H54 (cell line): ENCODE results near the gene SOX5.

ENCODE experiments used
- DNase-seq: peaks from one replicate; pipeline ENCODE4 v3.0.0; 2011; ENCODE audit warnings: low spot score, mixed read lengths; ENCODE audit not compliant: insufficient read length
- FAIRE-seq: peaks from 3 replicates; lab custom pipeline; 2011; peaks lifted over from hg19 to GRCh38; lab: Jason Lieb, UNC
- POLR2A ChIP-seq: IDR thresholded peaks from 2 replicates; pipeline ENCODE4 v1.6.1; 2011; ENCODE audit warnings: low read depth, mild to moderate bottlenecking, low read length

SOX5 gene

DNA sequence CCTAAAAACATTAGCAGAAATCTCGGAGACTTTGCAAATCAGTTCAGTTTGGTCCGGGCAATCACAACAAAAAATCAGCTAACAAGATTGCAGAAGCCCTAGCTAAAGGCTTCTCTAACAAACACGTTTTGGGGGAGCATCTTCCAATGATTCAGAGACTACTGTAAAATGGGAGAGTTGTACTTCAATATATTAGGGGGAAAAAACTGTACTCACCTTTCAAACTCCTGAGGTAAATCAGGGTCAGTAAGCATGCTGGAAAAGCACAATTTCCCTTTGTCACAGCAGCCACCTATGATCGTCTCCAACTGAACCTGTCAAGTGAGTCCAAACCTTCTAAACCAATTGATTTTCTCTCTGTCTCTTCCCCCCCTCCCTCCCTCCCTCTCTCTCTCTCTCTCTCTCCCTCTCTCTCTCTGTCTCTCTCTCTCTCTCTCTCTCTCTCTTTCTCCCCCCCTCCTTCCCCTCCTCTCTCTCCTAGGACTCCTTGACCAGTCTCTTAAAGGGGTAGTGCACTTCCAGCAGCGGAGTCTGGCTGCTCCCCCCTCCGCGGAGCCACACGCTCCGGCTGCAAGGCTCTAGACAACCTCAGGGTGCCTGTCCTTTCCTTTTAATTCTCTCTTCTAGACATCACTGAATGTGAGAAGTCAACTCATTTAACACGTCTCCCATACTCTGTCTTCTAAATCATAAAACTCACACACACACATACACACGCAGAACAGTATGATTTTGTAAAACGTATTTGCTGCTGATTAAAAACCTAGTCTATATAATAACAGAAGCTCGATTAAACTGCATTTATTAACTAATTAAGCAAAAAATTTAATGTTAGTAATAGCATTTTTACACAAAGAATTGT, at the start of gene SOX5:
Gene SOX5, minus strand, starts transcription at position 323 of the 862 bp plus-strand sequence. Its CDS starts 69 bp downstream, at position 254.
- TF ChIP-seq POLR2A, result no peak
- FAIRE-seq (no peak), DNase-seq (no peak)

DNA sequence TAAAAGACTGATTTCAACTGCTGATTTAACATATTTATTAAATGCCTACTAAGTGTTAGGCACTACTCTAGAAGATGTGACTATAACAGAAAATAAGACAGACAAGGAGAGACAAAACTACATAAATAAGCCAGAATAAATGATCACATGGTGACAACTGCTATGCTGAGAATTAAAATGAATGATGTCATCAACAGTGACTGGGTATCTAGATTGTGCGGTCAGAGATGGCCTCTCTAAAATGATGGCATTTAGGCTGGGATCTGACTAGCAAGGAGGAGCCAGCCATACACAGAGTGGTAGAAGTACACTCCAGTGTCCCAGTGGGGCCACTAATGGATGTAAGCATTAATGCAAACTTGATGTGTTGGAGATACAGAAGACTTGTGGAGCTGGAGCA, 37.6 kb upstream of the SOX5 start:
- no peak for TF ChIP-seq POLR2A
- DNase-seq (no peak), FAIRE-seq (no peak)

DNA sequence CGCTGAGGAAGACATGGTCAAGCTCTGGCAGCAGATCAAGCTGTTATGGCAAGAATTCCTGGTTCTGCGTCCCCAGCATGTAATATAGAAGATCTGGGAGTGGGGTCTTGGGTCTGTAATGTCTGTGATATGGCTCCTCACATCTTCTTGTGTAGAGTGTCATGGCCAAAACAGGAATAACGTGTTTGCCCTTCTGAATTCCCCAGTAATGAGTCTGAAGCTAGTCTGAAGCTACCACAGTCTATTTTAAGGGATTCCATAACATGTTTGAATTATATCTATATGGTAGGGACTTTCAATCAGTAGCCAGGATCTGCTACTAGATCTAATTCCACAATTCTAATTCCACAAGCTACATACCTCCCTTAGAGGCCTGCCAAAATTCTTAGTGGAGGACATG, 31.4 kb upstream of the SOX5 start:
- no peak for TF ChIP-seq POLR2A
- DNase-seq, result no peak
- FAIRE-seq, result no peak

DNA sequence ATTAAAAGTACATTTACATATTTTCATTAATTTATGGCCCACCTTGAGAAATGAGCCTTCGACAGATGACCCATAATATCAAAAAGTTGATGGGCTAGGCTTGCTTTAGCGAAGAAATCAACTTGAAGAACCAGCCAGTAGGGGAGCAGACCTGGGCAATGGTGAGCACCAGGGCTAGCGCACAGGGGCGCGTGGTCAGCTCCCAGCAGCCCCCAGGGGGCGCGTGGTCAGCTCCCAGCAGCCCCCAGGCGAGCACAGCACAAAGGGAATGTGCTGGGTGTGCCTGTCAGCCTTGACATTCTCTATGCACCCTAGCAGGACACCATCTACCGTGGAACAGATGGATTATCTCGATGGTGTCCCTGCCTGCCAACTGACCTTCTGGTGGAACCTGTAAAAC, 15.3 kb upstream of the SOX5 start:
- no peak for TF ChIP-seq POLR2A
- DNase-seq (no peak), FAIRE-seq (no peak)

DNA sequence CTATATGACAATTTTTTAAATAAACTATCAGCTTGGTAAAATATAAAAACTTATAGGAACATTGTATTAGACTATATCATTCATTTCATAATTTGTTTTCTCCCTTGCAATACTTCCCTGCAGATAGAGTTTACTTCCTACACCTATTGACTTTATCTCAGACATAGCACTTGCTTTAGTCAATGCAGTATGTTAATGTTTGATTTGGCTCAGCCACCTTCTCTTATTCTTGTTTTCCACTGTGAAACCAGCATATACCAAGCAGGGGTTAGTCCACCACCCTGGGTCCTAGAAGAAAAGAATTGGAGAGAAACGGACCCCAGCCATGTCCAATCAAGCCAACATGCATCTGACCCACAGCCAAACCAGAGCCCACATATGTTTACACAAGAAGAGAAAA, 10.4 kb upstream of the SOX5 start:
- no peak for TF ChIP-seq POLR2A
- no peak for DNase-seq
- no peak for FAIRE-seq

DNA sequence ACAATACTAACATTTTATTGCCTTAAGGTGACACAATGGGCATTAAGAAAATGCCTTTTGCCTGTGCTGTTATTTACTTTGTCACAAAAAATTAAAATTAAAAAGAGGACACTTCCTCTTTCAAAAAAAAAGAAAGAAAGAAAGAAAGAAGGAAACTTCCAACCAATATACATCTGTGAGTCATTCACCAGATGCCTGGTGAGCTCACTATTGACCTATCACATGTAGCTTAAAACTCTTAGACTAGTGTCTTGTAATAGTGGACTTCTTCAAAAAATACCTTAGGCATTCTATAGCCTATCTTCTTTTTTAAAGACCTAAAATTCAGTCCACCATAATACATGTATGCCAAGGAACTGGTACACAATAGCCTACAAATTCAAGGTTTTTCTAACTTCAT, 4.9 kb upstream of the SOX5 start:
- no peak for TF ChIP-seq POLR2A
- no peak for FAIRE-seq
- no peak for DNase-seq

DNA sequence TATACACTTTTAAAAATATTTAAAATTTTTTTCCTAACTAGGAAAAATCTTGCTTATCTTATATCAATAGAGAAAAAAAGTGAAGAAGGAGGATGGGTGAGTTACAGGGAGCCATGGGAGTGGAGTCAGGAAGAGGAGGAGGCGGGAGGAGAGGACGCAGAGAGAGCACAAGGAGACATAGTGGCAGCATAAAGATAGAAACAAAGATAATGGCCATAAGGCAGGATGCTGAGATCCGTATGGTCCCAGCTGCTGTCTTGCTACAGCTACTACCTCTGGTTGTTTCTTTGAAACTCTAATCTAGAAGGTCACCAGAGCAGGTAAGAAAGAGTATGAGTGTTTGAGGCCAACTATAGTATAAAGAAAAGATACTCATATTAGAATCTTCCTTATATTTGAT, 2.6 kb upstream of the SOX5 start:
- DNase-seq (no peak), FAIRE-seq (no peak)
- no peak for TF ChIP-seq POLR2A

DNA sequence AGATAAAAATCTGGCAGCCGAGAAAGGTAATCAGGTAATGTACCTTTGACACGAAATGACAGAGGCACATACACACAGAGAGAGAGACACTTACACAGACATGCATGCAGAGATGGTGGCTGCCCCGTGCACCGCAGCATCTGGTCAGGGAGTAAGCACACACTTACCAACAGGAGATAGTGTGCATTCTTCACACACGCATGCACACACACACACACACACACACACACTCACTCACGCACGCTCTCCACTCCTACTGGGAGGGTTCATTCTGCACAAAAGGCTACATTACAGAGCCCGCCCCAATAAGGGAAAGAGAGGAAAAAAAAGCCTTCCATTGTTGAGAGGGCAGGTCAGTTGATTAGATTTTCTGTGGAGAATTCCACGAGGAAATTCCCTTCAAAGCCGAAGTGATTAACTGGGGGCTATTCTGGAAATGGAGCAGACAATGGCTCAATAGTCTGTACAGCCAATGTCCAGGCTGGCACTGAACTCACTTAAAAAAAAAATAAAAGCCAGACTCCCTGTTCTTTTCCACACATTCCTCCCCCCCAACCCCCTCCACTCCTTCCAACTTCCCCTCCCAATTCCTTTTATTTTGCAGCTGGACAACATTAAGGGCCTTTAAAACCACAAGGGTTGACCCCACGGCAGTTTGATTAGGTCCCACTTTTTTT, 1.4 kb upstream of the SOX5 start:
- TF ChIP-seq POLR2A, result no peak
- DNase-seq (no peak), FAIRE-seq (no peak)

DNA sequence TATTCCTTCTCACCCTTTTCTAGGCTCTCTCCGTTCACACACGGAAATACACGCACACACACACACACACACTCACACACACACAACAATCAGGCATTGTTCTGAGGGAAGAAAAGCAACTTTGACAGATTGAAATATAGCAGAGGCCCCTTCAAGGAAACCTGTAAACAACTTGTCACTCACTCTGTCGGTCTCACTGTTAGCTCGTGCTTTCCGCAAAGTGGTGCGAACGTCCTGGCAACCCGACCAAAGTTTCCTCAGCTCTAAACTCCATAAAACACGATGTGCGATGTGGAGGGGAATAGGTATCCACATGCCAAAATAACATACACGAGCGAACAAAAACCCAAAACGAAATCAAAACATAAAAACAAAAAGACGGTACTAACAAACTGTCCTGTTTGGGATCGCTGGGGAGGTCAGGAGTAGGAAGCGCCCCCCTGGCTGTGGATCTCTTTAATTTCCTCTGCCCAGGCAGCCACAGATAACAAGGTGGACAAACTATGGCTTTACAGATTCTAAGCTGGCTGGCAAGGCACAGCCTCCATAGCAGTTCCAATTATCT, 822 bp upstream of the SOX5 start:
- DNase-seq, result no peak
- no peak for TF ChIP-seq POLR2A
- no peak for FAIRE-seq

DNA sequence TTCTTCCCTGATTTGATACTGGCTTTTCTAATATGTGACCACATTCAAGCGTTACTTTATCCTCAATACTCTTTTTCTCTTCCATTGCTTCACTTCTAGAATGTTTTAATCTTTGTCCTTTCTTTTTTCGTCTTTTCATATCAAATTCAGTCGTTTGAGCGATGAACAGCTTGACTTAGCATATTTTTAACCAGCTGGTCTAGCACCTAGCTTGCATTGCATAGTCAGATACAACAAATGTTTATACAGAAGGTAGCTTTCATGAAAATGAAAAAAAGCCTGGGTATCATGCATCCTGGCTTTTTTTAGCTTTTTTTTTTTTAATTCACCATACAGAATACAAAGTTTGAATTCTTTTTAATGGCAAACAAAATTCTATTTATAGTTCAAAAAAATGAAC, 1.2 kb downstream of the SOX5 start:
- FAIRE-seq (no peak), DNase-seq (no peak)
- no peak for TF ChIP-seq POLR2A

DNA sequence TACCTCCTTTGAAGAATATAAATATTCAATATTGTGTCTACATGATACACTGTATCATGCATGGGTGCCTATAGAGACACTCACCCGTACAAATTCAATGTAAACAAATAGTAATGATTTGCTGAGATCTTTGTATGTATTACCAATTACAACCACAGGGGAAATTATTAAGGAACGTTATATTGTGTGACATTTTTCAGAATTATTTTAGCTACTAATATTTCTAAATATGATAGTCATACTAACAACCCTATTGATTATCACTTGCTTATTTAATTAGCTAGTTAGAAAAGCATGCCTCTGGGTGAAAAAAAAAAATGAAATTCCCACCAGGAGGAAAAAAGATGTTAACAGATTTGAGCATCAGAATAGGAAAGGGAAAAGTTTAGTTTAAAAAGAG, 2.1 kb downstream of the SOX5 start:
- DNase-seq, result no peak
- no peak for FAIRE-seq
- TF ChIP-seq POLR2A, result no peak

DNA sequence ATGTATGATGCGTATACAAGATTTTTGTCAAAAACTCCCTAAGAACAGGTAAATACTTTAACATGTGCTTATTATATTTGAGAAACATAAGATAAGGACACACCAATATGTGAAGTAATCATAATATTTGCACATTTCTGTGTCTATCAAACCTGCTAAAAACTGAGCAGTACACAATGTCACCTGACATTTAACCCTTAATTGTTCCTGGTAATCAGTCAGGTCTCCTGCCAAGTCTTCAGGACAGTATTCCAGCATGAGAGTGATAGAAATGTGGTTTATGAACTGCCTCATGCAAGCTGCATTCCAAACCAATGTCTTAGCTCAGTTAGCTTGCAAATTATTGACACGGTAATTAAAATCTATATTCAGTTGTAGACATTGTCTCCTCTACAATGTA, 4.2 kb downstream of the SOX5 start:
- no peak for TF ChIP-seq POLR2A
- DNase-seq, result no peak
- FAIRE-seq, result no peak

DNA sequence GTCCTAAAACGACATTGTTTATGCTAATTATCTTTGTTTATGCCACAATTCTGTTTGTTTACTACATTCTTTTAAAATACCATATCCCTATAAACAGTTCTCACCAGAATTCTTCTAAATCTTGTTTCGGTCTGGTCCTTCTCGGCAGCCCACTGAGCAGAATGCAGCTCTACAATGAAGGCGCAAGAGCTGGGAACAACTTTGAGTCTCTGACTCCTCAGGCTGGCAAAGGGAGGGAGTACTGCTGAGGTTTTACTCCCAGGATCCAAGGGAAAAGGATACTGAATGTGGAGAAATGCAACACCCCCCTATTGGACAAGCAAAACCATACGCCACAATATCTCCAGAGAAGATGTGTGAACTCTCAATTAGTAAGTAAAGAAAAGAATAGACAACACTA, 5.4 kb downstream of the SOX5 start:
- TF ChIP-seq POLR2A, result no peak
- no peak for DNase-seq
- FAIRE-seq, result no peak

DNA sequence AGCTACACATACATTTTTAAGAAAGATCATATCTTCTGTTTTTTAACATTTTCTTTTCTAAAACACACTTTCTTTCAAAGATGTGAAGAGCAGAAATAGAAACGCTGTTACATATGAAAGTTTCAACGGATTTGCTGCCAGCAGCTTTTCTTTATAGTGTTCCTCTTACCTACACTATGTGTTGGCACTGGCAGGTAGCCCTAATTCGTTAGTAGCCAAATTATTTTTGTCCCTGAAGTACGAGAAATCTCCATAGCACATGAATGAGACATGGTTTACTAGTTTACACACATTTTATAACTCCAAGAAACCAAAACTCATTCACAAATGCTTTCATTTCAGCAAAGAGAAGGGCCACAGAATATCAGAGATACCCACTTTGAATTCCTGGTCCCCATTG, 6.6 kb downstream of the SOX5 start:
- FAIRE-seq (no peak), DNase-seq (no peak)
- TF ChIP-seq POLR2A, result no peak
